Testis (tissue), 3 donors: ENCODE results near the gene ZNRD2. TPM values are rescaled to one million over a fixed set of nuclear protein-coding genes. Genes with fewer than 3 reads are reported as not detected.

Experiments used
- DNase-seq: peaks from one replicate; pipeline ENCODE4 v3.0.0-alpha.2; 2019
- H3K27ac ChIP-seq, 2 donors: fragments of 200-600 bp; sonication (generic); one replicate each; pipeline ENCODE4 v1.5.1; 2019
- H3K27me3 ChIP-seq: fragments of 200-600 bp; sonication (generic); one replicate; pipeline ENCODE4 v1.5.1; 2019
- H3K36me3 ChIP-seq: fragments of 200-600 bp; sonication (generic); one replicate; pipeline ENCODE4 v1.5.1; 2017; ENCODE audit warnings: low read depth; ENCODE audit errors: missing control alignments
- H3K4me1 ChIP-seq: fragments of 200-600 bp; sonication (generic); one replicate; pipeline ENCODE4 v1.5.1; 2019
- H3K4me3 ChIP-seq, 2 donors: fragments of 200-600 bp; sonication (generic); one replicate each; pipeline ENCODE4 v1.5.1; 2017 to 2019
- H3K9me3 ChIP-seq: fragments of 200-600 bp; sonication (generic); one replicate; pipeline ENCODE4 v1.5.1; 2017
- POLR2A ChIP-seq: fragments of 450-650 bp; IDR thresholded peaks from one replicate; pipeline ENCODE4 v1.6.1; 2017; ENCODE audit warnings: antibody characterized with exemption, mild to moderate bottlenecking, moderate library complexity
- WGBS, 2 donors: methylation state at CpG; one replicate each; pipeline ENCODE4 v1.1.5; 2018; 5-methylcytosine and 5-hydroxymethylcytosine counted together
- intact Hi-C: fragments of 100-400 bp; cut with DNase I; formaldehyde crosslinking; loops from one replicate; pipeline ENCODE4 v1.15.1; 2023; ENCODE audit warnings: low total_unique reads
- polyA plus RNA-seq: library from polyadenylated mRNA; stranded (reverse); fragments of 350-450 nt; fragmentation: Illumina TruSeq; extraction: RNeasy Lipid Tissue Mini Kit (QIAGEN cat#74804); gene quantifications from one replicate; pipeline ENCODE4 v1.2.3, GENCODE V29; 2014; ENCODE audit warnings: low read depth, low replicate concordance; ENCODE audit not compliant: insufficient read depth
- total RNA-seq, 2 donors: library from RNA; depleted of rRNA; stranded (reverse); fragments of >200 nt; gene quantifications; one replicate each; pipeline ENCODE4 v1.2.3, GENCODE V29; 2016
- TF ChIP-seq, protein P1 (sequence below), 3 experiments: fragments of 450-650 bp in 2 of 3; fragments of 200-600 bp in 1 of 3; sonication (generic) in 1 of 3; IDR thresholded peaks; one replicate each; pipeline ENCODE4 v1.5.1; 2016 to 2019; ENCODE audit warnings: antibody characterized with exemption in 3 of 3, mild to moderate bottlenecking in 2 of 3, moderate library complexity in 1 of 3

ZNRD2 gene
- total and polyA plus RNA-seq, 3 donors from 2014 or later: 67.7 to 79.6 (median 77.6) TPM

DNA sequence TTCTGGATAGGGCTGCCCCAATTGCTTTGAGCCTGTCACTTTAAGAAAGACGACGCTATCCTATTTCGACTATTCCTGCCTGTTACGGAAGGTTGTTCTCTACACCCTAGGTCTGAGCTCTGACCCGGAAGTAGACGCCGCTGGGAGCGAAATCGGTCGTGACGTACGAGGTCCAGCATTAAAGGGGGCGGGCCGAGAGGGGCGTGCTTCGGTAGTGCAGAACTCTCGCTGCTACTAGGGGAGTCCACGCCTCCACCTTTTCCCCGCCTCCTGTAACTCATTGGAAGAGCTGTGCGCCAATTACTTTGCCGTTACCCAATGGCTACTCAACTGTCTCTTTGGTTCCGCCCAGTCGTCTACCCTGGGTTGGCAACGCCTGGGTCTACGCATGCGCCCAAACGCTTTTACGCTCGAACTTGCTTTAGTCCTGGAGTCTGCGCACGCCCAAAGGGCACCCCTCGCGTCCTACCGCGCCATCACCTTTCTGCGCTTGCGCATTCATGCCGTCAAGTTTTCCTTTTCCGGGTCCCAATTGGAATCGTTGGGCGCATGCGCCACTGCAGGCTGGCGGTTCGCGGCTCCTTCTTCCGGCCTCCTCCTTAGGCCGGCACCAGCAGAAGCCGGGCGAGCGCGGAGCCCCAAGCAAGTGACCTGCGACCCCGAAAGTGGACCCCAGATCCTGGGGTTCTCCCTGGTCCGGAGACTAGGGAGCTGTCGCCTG lies 45.1 kb downstream of the ZNRD2 start, which contains the start of gene PCNX3:
PCNX3 (plus strand) TSS at position 548 of the 721 bp plus-strand sequence. CDS start 536 bp downstream, outside the sequence.
- Histone ChIP-seq H3K36me3 (no peaks in the 10 kb centered on the region), H3K27ac (peak within 1 kb of the TSS; percentile 77 to 91), H3K27me3 (no peaks in the 10 kb centered on the region), H3K4me3 (peak within 1 kb of the TSS; percentile 75 to 83), H3K4me1 (peaks cover 46% of the 10 kb centered on the region), H3K9me3 (no peaks in the 10 kb centered on the region)
- 0% methylated on average over 23 to 48 of the region's 55 CpGs for WGBS, 2 donors
- no peak for TF ChIP-seq POLR2A
- TF ChIP-seq, protein P1, sequence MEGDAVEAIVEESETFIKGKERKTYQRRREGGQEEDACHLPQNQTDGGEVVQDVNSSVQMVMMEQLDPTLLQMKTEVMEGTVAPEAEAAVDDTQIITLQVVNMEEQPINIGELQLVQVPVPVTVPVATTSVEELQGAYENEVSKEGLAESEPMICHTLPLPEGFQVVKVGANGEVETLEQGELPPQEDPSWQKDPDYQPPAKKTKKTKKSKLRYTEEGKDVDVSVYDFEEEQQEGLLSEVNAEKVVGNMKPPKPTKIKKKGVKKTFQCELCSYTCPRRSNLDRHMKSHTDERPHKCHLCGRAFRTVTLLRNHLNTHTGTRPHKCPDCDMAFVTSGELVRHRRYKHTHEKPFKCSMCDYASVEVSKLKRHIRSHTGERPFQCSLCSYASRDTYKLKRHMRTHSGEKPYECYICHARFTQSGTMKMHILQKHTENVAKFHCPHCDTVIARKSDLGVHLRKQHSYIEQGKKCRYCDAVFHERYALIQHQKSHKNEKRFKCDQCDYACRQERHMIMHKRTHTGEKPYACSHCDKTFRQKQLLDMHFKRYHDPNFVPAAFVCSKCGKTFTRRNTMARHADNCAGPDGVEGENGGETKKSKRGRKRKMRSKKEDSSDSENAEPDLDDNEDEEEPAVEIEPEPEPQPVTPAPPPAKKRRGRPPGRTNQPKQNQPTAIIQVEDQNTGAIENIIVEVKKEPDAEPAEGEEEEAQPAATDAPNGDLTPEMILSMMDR (IDR thresholded peaks at IDR 0.05): peak in 2 of 3 experiments; percentile 34 to 38
- peak; percentile 100 for DNase-seq
- intact Hi-C loops: no loop called here

- Histone ChIP-seq H3K27ac (peak overlapping the region; percentile 51 to 78), H3K27me3 (no peaks in the 10 kb centered on the region), H3K4me1 (peaks cover 39% of the 10 kb centered on the region), H3K9me3 (no peaks in the 10 kb centered on the region), H3K36me3 (no peaks in the 10 kb centered on the region), H3K4me3 (peak overlapping the region; percentile 73 to 83)
- intact Hi-C loops: no loop called here
- DNase-seq: peak; percentile 50
- TF ChIP-seq POLR2A: no peak
- TF ChIP-seq, protein P1 (IDR thresholded peaks at IDR 0.05): no peak
- 0 to 1% methylated on average over 9 to 14 of the region's 50 CpGs for WGBS, 2 donors
Observed at GRCh38 chr11:65615950-65616574, 45.8 kb downstream of the ZNRD2 start.

DNA sequence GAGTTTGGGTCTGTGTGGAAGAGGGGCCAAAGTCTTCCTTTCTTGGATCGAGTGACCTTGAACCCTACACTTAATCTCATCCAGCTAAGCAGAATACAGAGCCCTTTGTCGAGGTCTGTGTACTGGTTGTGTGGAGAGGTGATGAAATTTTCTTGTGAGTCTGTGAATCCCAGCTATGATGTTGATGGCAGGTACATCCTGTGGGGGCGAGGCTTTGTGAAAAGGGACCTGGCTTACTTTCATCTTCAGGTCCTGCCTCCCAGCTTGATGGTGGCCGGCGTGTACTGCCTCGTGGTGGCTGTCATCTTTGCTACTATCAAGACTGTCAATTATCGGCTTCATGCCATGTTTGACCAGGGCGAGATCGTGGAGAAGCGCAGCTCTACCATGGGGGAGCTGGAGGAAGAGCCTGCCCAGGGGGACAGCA lies 46.3 kb downstream of the ZNRD2 start:
- DNase-seq: no peak
- WGBS, 2 donors: 33 to 55% methylated on average over 10 of the region's 10 CpGs
- Histone ChIP-seq H3K27ac (peak overlapping the region in 1 of 2 donors; percentile 78), H3K27me3 (no peaks in the 10 kb centered on the region), H3K4me3 (peak overlapping the region; percentile 73 to 83), H3K36me3 (no peaks in the 10 kb centered on the region), H3K9me3 (no peaks in the 10 kb centered on the region), H3K4me1 (peaks cover 34% of the 10 kb centered on the region)
- TF ChIP-seq, protein P1 (IDR thresholded peaks at IDR 0.05): no peak
- TF ChIP-seq POLR2A: no peak
- intact Hi-C loops: no loop called here

- 83 to 86% methylated on average over 11 to 17 of the region's 17 CpGs for WGBS, 2 donors
- Histone ChIP-seq H3K4me1 (peaks cover 27% of the 10 kb centered on the region), H3K27ac (no peak overlapping the region), H3K9me3 (no peaks in the 10 kb centered on the region), H3K4me3 (no peak overlapping the region), H3K36me3 (no peaks in the 10 kb centered on the region), H3K27me3 (no peaks in the 10 kb centered on the region)
- intact Hi-C loops: no loop called here
- DNase-seq: no peak
- TF ChIP-seq, protein P1 (IDR thresholded peaks at IDR 0.05): no peak
- TF ChIP-seq POLR2A: no peak
Observed at GRCh38 chr11:65617136-65617850, 47.0 kb downstream of the ZNRD2 start.
